UCSD-AML1 (cell line): ENCODE data around the gene NECAB3.

Source experiments
- DNase-seq: peaks from one replicate; lab custom pipeline; 2025; ENCODE audit not compliant: unreplicated experiment; lab: John Stamatoyannopoulos, UW

The NECAB3 gene

DNA sequence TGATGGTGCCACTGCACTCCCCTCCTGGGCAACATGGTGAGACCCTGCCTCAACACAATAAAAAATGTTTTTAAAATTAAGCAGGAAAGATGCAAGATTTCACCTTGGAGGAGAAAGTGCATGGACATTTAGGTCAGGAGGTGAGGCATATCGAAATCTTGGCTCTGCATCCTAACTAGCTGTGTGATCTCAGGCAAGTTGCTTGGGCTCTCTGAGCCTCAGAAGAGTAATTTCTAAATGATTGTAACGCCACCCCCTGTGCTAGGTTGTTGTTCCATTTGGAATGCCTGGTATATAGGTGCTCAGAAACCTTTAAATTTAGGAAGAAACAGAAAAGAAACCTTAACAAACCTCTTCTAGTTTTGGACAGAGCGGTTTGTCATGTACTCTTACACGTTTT is 48.0 kb downstream of the NECAB3 start:
- no peak for DNase-seq

- no peak for DNase-seq
Observed at GRCh38 chr20:33624399-33624798, 49.8 kb downstream of the NECAB3 start.

- DNase-seq, result no peak
Observed at GRCh38 chr20:33622705-33623365, 51.4 kb downstream of the NECAB3 start.

GRCh38 chr20:33621717-33622400 is 52.4 kb downstream of the NECAB3 start:
- no peak for DNase-seq

DNA sequence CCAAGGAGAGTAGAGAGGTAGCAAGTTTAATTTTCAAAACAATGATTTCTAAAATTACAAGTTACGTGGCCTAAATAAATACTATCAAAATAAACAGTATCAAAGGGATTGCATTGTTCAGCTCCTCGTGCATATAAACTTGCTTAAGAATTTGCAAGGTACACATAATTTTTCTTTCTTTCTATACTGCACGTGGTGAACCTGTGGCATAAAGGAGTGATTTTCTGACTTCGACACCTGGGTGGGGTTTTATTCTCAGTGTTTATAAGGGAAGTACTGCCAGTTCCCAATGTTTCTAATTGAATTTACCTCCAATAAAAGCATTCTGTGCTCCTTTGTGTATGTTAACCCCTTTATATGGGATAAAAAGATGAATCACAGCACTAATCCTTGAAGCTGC is 62.2 kb downstream of the NECAB3 start:
- DNase-seq, result no peak

GRCh38 chr20:33611106-33611505 is 63.1 kb downstream of the NECAB3 start:
- DNase-seq, result no peak

- no peak for DNase-seq
Observed at GRCh38 chr20:33609504-33609903, 64.7 kb downstream of the NECAB3 start.
